Measurements from ENCODE around the gene IMPG1. TPM values are rescaled to one million over a fixed set of nuclear protein-coding genes. Genes with fewer than 3 reads are reported as not detected.

IMPG1 gene
- total and polyA plus RNA-seq, 10 of the 15 experiments (the other 5 are each of a cell fraction or from before 2014, with no cell fraction given): not detected

DNA sequence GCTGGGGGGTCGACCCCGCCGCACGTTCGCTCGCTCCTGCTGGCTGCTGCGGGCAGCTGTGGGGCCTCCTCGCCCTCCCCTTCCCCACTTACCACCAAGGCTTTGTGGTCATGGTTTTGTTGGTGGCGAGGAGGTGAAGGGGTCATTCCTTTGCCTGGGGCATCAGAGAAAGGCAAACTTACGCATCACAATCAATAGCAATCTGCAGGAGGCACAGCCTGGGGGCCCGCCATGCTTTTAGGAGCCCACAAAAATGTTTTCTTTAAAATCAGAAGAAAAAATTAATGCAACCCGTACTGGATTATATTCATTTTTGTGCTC, 137.0 kb downstream of the IMPG1 start (continued):
- TF ChIP-seq SUPT20H (IDR thresholded peaks at IDR 0.05; ENCODE audit: borderline replicate concordance, control insufficient read depth, low read depth, low read length): no peak

DNA sequence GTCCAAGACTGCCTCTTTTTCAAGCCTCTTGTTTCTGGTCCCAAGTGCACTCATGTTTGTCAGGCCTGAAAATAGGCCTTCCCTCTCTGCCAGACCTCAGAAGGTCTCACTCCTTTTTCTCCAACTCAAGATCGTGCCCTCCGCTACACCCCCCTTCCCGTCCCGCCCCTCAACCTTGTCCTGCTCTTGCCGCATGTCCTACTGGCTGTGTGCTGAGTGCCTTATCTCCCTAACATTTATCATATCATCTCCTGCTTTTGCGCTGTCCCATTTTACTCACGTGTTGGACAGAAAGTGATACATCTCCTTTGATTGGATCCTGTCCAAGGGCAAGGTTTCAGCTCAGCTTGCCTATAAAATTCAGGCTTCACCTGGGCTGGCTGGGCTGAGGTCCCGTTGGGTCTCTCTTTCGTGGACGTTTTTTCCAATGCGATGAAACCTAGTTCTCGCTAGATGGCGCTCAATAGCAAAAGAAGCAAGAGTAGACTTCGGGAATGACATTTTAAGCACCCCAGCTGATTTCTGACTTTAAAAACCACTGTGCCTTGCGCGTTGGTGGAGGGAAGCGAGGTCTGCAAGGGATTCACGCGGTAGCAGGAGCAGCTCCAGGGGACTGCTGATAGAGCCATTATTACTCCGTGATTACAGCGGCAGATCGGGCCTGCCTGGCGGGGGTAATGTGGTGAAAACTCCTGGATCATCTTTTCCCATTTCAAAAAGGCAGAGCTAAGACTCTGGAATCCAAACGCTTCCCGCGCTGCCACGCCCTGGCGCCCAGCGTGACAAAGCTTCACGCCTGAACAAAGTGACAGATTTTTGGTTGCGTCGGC, 137.6 kb downstream of the IMPG1 start:
- no peaks in the 10 kb centered on the region for H3K36me3 ChIP-seq (ENCODE audit: control insufficient read depth in 2 of 2, insufficient read depth in 2 of 2, low read length in 1 of 2)
- no peaks in the 10 kb centered on the region for H3K79me2 ChIP-seq (ENCODE audit: control insufficient read depth, insufficient read depth, low read length)
- in situ Hi-C loops (cut with MboI) (loop anchor here (10.0 to 25.0 kb wide), 2 partner anchors 927 to 1530 kb away; partner anchors contain the start of gene HTR1B), intact Hi-C loops (cut with micrococcal nuclease; ENCODE audit: unreplicated experiment) (loop anchor here (2.0 to 10.0 kb wide), 6 partner anchors 232 to 1530 kb away; partner anchors contain the start of gene HTR1B)
- BruUV-seq (replicated peaks): no TSS peak
- peak; percentile 78 for FAIRE-seq
- peak overlapping the region; percentile 95 for H3K4me2 ChIP-seq (ENCODE audit: control insufficient read depth, insufficient read depth)
- no peaks in the 10 kb centered on the region for H3K9me3 ChIP-seq (replicated peaks; ENCODE audit: control insufficient read depth, insufficient read depth, low read length)
- 6% methylated on average over 31 of the region's 32 CpGs for WGBS (ENCODE audit: insufficient coverage, insufficient replicate concordance, low lambda C conversion rate, missing lambda C conversion rate)
- no peak overlapping the region for H3K9ac ChIP-seq (ENCODE audit: control insufficient read depth, insufficient read depth, low read length)
- H3K27me3 ChIP-seq (replicated peaks in 1 of 2; ENCODE audit: control insufficient read depth in 2 of 2, insufficient read depth in 2 of 2, low read length in 1 of 2): peaks cover 0 to 2% of the 10 kb centered on the region in 2 experiments; a peak in 1 of 4 replicates
- H4K20me1 ChIP-seq (ENCODE audit: control insufficient read depth, insufficient read depth): no peaks in the 10 kb centered on the region
- DNase-seq (ENCODE audit: low read depth, low spot score): peak; percentile 16
- H2AFZ ChIP-seq (ENCODE audit: control insufficient read depth, low read depth, low read length): peak overlapping the region; percentile 72
- H3K4me3 ChIP-seq: peak overlapping the region; percentile 14; the same call in 1 of the 2 replicates
- POLR2A ChIA-PET: no interaction called here
- CTCF ChIA-PET: interaction anchor here (0.6 to 7.3 kb wide), 22 partner anchors 9 to 1523 kb away, joined by 3 to 75 read pairs (median 4); no protein-coding TSS in a partner anchor
- H3K4me1 ChIP-seq (ENCODE audit: control insufficient read depth, insufficient read depth, low read length): no peaks in the 10 kb centered on the region; the same call in 1 of the 2 replicates
- no peak overlapping the region for H3K27ac ChIP-seq (ENCODE audit: control insufficient read depth, insufficient read depth)
- RAD21 ChIA-PET (ENCODE audit: unreplicated experiment): interaction anchor here (1.5 to 2.3 kb wide), 2 partner anchors 41 to 926 kb away, joined by 7 to 13 read pairs; no protein-coding TSS in a partner anchor
- SMC1A ChIA-PET (ENCODE audit: uncharacterized antibody, unreplicated experiment): interaction anchor here (0.9 to 4.0 kb wide), 9 partner anchors 12 to 926 kb away, joined by 3 to 19 read pairs (median 4); no protein-coding TSS in a partner anchor
- peak; percentile 86 for ATAC-seq
- TF ChIP-seq RAD21 (IDR thresholded peaks at IDR 0.05; ENCODE audit: insufficient read depth, low read depth, low read length): peak; percentile 84
- TF ChIP-seq SMAD1 (IDR thresholded peaks at IDR 0.05; ENCODE audit: low read depth, partially characterized antibody): no peak
- no peak for TF ChIP-seq BMI1 (IDR thresholded peaks at IDR 0.05; ENCODE audit: borderline replicate concordance)
- TF ChIP-seq FOXK2 (IDR thresholded peaks at IDR 0.05): no peak
- TF ChIP-seq GATAD2B (conservative IDR thresholded peaks at IDR 0.05; ENCODE audit: low read depth): no peak
- TF ChIP-seq ZBED1 (IDR thresholded peaks at IDR 0.05; ENCODE audit: borderline replicate concordance): no peak
- TF ChIP-seq CREB1 (IDR thresholded peaks at IDR 0.05; ENCODE audit: low read depth): no peak
- no peak for TF ChIP-seq RELA (IDR thresholded peaks at IDR 0.05; ENCODE audit: borderline replicate concordance, partially characterized antibody)
- no peak for TF ChIP-seq ATF3 (IDR thresholded peaks at IDR 0.05; ENCODE audit: borderline replicate concordance, extremely low read depth, low read depth, low read length)
- no peak for TF ChIP-seq PAX8 (IDR thresholded peaks at IDR 0.05)
- no peak for TF ChIP-seq SREBF2 (IDR thresholded peaks at IDR 0.05; ENCODE audit: low read length)
- TF ChIP-seq, protein P1, sequence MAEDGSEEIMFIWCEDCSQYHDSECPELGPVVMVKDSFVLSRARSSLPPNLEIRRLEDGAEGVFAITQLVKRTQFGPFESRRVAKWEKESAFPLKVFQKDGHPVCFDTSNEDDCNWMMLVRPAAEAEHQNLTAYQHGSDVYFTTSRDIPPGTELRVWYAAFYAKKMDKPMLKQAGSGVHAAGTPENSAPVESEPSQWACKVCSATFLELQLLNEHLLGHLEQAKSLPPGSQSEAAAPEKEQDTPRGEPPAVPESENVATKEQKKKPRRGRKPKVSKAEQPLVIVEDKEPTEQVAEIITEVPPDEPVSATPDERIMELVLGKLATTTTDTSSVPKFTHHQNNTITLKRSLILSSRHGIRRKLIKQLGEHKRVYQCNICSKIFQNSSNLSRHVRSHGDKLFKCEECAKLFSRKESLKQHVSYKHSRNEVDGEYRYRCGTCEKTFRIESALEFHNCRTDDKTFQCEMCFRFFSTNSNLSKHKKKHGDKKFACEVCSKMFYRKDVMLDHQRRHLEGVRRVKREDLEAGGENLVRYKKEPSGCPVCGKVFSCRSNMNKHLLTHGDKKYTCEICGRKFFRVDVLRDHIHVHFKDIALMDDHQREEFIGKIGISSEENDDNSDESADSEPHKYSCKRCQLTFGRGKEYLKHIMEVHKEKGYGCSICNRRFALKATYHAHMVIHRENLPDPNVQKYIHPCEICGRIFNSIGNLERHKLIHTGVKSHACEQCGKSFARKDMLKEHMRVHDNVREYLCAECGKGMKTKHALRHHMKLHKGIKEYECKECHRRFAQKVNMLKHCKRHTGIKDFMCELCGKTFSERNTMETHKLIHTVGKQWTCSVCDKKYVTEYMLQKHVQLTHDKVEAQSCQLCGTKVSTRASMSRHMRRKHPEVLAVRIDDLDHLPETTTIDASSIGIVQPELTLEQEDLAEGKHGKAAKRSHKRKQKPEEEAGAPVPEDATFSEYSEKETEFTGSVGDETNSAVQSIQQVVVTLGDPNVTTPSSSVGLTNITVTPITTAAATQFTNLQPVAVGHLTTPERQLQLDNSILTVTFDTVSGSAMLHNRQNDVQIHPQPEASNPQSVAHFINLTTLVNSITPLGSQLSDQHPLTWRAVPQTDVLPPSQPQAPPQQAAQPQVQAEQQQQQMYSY (CRISPR knock-in tag; IDR thresholded peaks at IDR 0.05): no peak
- TF ChIP-seq DPF2 (IDR thresholded peaks at IDR 0.05): no peak
- no peak for TF ChIP-seq ZNF274 (IDR thresholded peaks at IDR 0.05; ENCODE audit: insufficient read depth, insufficient read length)
- no peak for TF ChIP-seq NBN (IDR thresholded peaks at IDR 0.05)
- TF ChIP-seq YY1 (IDR thresholded peaks at IDR 0.05; ENCODE audit: low read depth, low read length): 0 out of 2 replicates have a peak, but pooled peaks have one; percentile 16
- no peak for TF ChIP-seq POLR2AphosphoS2 (IDR thresholded peaks at IDR 0.05; ENCODE audit: low read depth, low read length)
- TF ChIP-seq CHD2 (IDR thresholded peaks at IDR 0.05; ENCODE audit: borderline replicate concordance, low read depth, low read length): no peak
- TF ChIP-seq PAX5 (IDR thresholded peaks at IDR 0.05; ENCODE audit: borderline replicate concordance, low read depth, low read length): no peak

All from GM12878 (cell line).